Effector memory CD4-positive, alpha-beta T cell (primary cell): ENCODE measurements around the gene MT1A.

ENCODE experiments used
- DNase-seq, 3 donors: peaks; one replicate each; pipeline ENCODE4 v3.0.0-alpha.2; 2020
- H3K27ac ChIP-seq: 2 replicates; pipeline ENCODE4 v1.7.0; 2013; ENCODE audit warnings: mild to moderate bottlenecking, low read length, moderate library complexity; ENCODE audit not compliant: insufficient read depth, poor library complexity, severe bottlenecking
- H3K27me3 ChIP-seq: replicated peaks from 2 replicates; pipeline ENCODE4 v1.7.0; 2013; ENCODE audit warnings: mild to moderate bottlenecking, low read length; ENCODE audit not compliant: insufficient read depth, control insufficient read depth, poor library complexity, severe bottlenecking
- H3K36me3 ChIP-seq: 2 replicates; pipeline ENCODE4 v1.7.0; 2013; ENCODE audit warnings: mild to moderate bottlenecking, low read length, moderate library complexity; ENCODE audit not compliant: control insufficient read depth, insufficient read depth
- H3K4me1 ChIP-seq: 2 replicates; pipeline ENCODE4 v1.7.0; 2013; ENCODE audit warnings: low read length, mild to moderate bottlenecking; ENCODE audit not compliant: control insufficient read depth, insufficient read depth, poor library complexity, severe bottlenecking
- H3K4me3 ChIP-seq: 2 replicates; pipeline ENCODE4 v1.7.0; 2013; ENCODE audit warnings: low read length, low read depth, mild to moderate bottlenecking; ENCODE audit not compliant: insufficient read depth, poor library complexity, severe bottlenecking
- H3K9me3 ChIP-seq: 2 replicates; pipeline ENCODE4 v1.7.0; 2013; ENCODE audit warnings: mild to moderate bottlenecking, low read length, moderate library complexity; ENCODE audit not compliant: control insufficient read depth

The MT1A gene

DNA sequence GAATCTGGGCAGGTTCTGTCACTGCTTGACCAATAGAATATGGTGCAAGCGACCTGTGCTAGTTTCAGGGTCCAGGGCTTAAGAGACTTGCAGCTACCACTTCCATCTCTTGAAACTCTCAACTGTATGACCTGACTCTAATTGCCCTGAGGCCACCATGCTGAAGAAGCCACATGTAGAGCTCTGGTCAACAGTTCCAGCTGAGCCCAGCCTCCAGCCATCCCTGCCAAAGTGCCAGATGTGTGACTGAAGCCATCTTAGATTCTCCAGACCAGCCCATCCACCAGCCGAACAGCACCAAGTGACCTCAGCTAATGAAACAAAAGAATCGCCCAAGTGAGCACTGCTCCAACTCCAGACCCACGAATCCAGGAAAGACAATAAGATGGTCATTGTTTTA, 33.5 kb upstream of the MT1A start:
- DNase-seq = no peak
- H3K27ac ChIP-seq = no peak overlapping the region
- H3K9me3 ChIP-seq = no peaks in the 10 kb centered on the region
- no peaks in the 10 kb centered on the region for H3K36me3 ChIP-seq
- peaks cover 27% of the 10 kb centered on the region for H3K4me1 ChIP-seq
- no peak overlapping the region for H3K4me3 ChIP-seq
- peaks cover 3% of the 10 kb centered on the region for H3K27me3 ChIP-seq

DNA sequence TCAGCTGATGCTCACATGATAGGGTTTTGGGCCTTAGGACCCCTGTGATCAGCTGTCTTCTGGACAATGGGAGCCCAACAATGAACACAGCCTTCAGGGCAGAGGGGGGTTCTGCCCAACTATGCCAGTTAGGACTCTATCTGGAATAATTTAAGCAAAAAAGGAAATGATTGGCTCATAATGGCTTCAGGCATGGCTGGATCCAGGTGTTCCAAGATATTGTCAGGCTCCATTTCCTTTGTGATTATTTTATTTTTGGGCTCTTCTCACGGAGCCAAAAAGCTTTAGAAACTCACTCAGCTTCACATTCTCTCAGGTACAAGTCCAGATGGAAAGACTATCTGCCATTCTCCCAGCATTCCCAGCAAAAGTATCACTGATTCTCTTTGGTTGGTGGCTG, 33.0 kb upstream of the MT1A start:
- H3K4me1 ChIP-seq = peaks cover 31% of the 10 kb centered on the region
- no peaks in the 10 kb centered on the region for H3K9me3 ChIP-seq
- H3K36me3 ChIP-seq = no peaks in the 10 kb centered on the region
- H3K27ac ChIP-seq = no peak overlapping the region
- DNase-seq = no peak
- peaks cover 3% of the 10 kb centered on the region for H3K27me3 ChIP-seq
- H3K4me3 ChIP-seq = no peak overlapping the region

DNA sequence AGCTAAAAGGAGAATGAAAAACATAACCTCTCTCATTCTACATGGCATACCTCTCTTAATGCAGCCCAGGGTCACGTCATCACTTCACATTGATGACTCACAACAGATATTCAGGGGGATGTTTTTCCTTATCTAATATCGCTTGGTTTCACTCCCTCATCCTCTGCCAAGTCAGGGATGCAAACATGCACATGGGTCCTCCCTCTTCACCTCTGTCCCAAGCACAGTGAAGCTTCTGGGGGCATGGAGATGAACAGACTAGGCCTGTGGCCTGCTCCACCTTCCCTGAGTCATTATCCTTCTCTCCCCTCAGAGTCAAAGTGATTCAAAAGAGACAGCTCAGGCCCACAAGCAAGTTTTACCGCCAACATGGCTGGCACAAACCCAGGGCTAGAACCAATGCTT, 32.4 kb upstream of the MT1A start:
- H3K9me3 ChIP-seq = no peaks in the 10 kb centered on the region
- DNase-seq = no peak
- peaks cover 3% of the 10 kb centered on the region for H3K27me3 ChIP-seq
- no peak overlapping the region for H3K27ac ChIP-seq
- H3K4me1 ChIP-seq = peaks cover 36% of the 10 kb centered on the region
- no peaks in the 10 kb centered on the region for H3K36me3 ChIP-seq
- H3K4me3 ChIP-seq = no peak overlapping the region

DNA sequence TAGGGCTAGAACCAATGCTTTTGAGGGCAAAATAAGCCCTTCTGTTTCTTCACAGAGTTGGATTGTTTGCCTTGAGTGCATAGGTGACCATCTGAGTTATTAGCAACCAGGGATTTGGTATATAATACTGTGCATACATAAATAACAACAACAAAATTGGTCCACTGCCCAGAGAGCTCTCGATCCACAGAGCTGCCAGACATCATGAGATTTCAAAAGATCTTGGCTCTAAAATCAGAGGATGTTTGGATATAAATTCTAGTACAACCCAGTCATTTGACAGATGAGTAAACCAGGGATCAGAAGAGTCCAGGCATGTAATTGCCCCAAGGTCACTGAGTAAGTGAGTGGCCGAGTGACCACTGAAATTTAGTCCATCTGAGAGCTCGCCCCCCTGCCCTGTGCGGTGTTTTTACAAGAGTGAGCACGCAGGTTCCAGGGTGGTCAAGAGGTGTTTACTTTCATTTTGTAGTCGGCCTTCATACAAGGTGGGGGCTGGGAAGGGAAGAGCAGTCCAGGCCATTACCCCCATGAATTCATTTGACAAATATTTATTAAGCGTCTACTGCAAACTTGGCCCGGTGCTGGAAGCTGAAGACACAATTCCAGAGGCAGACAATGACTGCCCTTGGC, 31.9 kb upstream of the MT1A start:
- peak overlapping the region; percentile 5 for H3K27ac ChIP-seq
- no peak overlapping the region for H3K4me3 ChIP-seq
- no peaks in the 10 kb centered on the region for H3K9me3 ChIP-seq
- H3K27me3 ChIP-seq = no peaks in the 10 kb centered on the region
- no peak for DNase-seq
- peaks cover 36% of the 10 kb centered on the region for H3K4me1 ChIP-seq
- no peaks in the 10 kb centered on the region for H3K36me3 ChIP-seq

DNA sequence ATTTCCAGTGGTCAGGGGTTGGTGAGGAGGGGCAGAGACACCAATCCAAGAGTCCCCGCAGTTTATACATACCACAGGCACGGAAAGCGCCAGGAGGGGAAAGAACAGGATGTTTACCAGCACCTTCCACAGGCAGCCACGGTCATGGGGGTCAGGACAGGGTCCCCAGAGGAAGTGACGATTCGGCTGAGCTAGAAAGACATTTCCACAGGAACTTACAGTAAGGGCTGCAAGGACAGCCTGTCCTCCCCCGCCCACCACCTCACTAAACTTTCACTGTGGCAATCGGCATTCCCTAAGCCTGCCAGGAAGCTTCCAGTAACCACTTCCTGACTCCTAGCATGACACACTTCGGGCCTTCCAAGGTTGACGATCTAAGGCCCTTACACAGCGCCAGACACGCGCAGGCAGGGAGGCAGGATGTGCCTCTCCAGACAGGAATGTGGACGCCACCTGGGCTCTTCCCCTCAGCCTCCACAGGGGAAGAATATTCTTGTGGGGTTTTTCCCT, 31.3 kb upstream of the MT1A start:
- H3K9me3 ChIP-seq = no peaks in the 10 kb centered on the region
- no peak for DNase-seq
- no peaks in the 10 kb centered on the region for H3K36me3 ChIP-seq
- H3K4me1 ChIP-seq = peaks cover 36% of the 10 kb centered on the region
- H3K27ac ChIP-seq = peak overlapping the region; percentile 5
- no peak overlapping the region for H3K4me3 ChIP-seq
- no peaks in the 10 kb centered on the region for H3K27me3 ChIP-seq

DNA sequence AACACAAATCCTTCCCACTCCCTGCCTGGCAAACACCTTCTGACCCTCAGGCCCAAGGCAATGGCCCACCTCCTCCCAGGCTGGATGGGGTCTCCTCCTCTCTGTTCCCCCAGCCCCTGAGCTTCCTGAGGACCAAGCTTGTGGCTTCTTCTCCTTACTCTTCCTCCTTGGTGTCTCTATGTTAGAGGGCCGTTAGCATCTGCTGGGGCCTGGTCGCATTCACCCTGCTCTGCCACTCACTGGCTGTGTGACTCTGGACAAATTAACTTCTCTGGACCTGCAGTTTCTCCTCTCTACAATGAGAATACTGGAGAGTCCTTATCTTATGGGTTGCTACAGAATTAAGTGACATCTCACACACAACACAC, 30.8 kb upstream of the MT1A start:
- Histone ChIP-seq H3K4me3 (peak overlapping the region; percentile 72), H3K4me1 (peaks cover 36% of the 10 kb centered on the region)

DNA sequence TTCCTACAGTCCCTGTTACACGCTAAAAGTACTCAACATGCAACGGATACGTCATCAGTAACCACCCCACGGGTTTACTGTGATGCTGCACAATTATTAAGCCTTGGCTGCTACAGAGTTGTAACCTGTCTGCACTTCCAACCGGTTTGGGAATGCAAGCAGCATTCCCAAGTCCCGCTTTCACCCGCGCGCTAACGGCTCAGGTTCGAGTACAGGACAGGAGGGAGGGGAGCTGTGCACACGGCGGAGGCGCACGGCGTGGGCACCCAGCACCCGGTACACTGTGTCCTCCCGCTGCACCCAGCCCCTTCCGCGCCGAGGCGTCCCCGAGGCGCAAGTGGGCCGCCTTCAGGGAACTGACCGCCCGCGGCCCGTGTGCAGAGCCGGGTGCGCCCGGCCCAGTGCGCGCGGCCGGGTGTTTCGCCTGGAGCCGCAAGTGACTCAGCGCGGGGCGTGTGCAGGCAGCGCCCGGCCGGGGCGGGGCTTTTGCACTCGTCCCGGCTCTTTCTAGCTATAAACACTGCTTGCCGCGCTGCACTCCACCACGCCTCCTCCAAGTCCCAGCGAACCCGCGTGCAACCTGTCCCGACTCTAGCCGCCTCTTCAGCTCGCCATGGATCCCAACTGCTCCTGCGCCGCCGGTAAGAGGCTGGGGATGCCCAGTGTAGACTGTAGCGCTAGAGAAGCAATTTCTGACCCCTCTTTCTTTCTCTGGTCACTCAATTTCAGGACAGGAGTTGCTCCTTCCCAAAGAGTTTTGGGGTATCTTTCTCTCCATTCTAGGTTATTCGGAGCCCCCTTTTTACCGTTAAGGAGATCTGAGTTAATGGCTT, 30.2 kb upstream of the MT1A start, which contains the start of gene MT2A:
Gene MT2A, plus strand, starts transcription at position 542 of the 833 bp plus-strand sequence. Its CDS starts 72 bp downstream, at position 614.
- peak; percentile 70 to 78 (median 77) for DNase-seq
- peaks cover 36% of the 10 kb centered on the region for H3K4me1 ChIP-seq
- H3K27me3 ChIP-seq = no peaks in the 10 kb centered on the region
- peak within 1 kb of the TSS; percentile 72 for H3K4me3 ChIP-seq
- H3K27ac ChIP-seq = peak within 1 kb of the TSS; percentile 82
- no peaks in the 10 kb centered on the region for H3K9me3 ChIP-seq
- no peaks in the 10 kb centered on the region for H3K36me3 ChIP-seq

More for the DNA sequence above, 30.8 kb upstream of the MT1A start:
- no peaks in the 10 kb centered on the region for H3K36me3 ChIP-seq
- H3K27me3 ChIP-seq = no peaks in the 10 kb centered on the region
- no peak for DNase-seq
- no peak overlapping the region for H3K27ac ChIP-seq
- no peaks in the 10 kb centered on the region for H3K9me3 ChIP-seq

DNA sequence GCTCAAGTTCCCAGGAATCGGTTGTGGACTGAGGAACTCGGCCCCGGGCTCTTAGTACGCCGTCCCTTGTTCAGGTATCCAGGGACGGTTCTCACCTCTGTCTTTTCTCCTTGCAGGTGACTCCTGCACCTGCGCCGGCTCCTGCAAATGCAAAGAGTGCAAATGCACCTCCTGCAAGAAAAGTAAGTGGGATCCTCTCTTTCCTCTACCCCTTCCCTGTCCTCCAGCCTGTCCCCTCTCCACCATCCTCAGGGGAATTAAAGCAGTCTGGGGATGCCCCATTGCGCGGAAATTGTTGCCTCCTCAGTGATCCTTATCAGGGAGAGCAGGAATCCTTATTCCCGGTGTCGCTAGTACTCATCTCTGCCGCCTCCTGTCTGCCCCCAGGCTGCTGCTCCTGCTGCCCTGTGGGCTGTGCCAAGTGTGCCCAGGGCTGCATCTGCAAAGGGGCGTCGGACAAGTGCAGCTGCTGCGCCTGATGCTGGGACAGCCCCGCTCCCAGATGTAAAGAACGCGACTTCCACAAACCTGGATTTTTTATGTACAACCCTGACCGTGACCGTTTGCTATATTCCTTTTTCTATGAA, 29.5 kb upstream of the MT1A start:
- Histone ChIP-seq H3K27me3 (no peaks in the 10 kb centered on the region), H3K9me3 (no peaks in the 10 kb centered on the region), H3K4me1 (peaks cover 36% of the 10 kb centered on the region), H3K36me3 (no peaks in the 10 kb centered on the region), H3K27ac (peak overlapping the region; percentile 82), H3K4me3 (peak overlapping the region; percentile 72)
- no peak for DNase-seq

DNA sequence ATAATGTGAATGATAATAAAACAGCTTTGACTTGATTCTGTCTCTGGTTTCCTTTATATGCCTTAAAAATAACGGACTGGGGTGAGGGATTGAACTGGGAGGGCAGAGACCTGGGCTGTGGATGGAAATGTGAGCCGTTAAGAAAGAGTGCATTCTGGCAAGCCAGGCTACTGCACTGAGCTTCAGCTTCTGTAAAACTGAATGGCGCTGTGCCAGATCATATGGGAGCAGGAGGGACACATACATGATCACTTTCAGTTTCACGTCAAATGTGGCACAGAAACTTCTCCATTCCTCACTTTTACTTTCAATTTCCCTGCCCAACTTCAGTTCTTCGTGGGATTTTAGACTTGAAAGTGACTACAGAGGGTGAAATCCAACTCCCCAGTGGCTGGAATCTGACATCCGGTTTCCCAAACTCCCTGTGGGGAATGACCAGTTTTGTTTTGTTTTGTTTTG, 29.0 kb upstream of the MT1A start:
- Histone ChIP-seq H3K27ac (peak overlapping the region; percentile 82), H3K36me3 (no peaks in the 10 kb centered on the region), H3K27me3 (no peaks in the 10 kb centered on the region), H3K9me3 (no peaks in the 10 kb centered on the region), H3K4me1 (peaks cover 36% of the 10 kb centered on the region), H3K4me3 (peak overlapping the region; percentile 72)
- DNase-seq = peak; percentile 33 to 62 (median 46)
